ENCODE measurements around the gene GARIN3.

The GARIN3 gene

DNA sequence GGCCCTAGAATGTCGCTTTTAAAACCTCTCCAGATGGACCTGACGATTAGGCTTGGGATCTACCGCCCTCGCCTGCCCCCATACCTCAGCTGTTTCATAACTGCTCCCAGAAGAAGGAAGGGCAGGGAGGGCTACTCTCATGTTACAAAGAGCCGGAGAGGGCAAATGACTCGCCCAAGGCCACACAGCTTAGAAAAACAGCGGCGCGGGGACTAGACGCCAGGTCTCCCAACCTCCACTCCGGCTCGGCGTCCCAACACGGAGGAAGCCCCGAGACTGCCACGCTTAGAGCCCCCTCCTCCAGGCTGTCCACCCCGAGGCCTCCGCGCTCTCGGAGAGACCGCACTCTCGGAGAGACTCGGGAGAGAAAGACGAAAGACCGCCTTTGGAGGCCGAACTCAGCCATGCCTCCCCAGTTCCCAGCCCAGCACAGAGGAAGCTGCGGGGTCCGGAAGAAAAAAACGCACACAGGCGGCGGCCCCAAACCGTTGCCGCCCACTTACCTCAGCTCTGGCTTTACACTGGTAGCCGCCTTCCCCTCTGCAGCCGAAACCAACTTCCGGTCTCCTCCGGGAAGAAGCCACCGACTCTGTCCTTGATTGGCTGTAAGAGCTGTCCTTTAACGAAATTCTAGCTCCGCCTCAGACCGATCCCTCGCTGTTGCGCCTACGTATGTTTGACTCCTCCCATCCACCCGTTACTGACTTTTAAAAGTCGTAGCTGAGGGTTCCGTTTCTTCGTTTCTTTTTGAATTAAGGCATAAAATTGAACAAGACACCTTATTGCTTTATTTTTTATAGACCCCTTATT lies 23.5 kb downstream of the GARIN3 start, which contains the start of gene MED7 (continued):
- no peak for TF ChIP-seq ZNF664 (tag by site-specific recombination; IDR thresholded peaks at IDR 0.05)
- TF ChIP-seq, protein P1, sequence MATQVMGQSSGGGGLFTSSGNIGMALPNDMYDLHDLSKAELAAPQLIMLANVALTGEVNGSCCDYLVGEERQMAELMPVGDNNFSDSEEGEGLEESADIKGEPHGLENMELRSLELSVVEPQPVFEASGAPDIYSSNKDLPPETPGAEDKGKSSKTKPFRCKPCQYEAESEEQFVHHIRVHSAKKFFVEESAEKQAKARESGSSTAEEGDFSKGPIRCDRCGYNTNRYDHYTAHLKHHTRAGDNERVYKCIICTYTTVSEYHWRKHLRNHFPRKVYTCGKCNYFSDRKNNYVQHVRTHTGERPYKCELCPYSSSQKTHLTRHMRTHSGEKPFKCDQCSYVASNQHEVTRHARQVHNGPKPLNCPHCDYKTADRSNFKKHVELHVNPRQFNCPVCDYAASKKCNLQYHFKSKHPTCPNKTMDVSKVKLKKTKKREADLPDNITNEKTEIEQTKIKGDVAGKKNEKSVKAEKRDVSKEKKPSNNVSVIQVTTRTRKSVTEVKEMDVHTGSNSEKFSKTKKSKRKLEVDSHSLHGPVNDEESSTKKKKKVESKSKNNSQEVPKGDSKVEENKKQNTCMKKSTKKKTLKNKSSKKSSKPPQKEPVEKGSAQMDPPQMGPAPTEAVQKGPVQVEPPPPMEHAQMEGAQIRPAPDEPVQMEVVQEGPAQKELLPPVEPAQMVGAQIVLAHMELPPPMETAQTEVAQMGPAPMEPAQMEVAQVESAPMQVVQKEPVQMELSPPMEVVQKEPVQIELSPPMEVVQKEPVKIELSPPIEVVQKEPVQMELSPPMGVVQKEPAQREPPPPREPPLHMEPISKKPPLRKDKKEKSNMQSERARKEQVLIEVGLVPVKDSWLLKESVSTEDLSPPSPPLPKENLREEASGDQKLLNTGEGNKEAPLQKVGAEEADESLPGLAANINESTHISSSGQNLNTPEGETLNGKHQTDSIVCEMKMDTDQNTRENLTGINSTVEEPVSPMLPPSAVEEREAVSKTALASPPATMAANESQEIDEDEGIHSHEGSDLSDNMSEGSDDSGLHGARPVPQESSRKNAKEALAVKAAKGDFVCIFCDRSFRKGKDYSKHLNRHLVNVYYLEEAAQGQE (tag by site-specific recombination; IDR thresholded peaks at IDR 0.05), result no peak

DNA sequence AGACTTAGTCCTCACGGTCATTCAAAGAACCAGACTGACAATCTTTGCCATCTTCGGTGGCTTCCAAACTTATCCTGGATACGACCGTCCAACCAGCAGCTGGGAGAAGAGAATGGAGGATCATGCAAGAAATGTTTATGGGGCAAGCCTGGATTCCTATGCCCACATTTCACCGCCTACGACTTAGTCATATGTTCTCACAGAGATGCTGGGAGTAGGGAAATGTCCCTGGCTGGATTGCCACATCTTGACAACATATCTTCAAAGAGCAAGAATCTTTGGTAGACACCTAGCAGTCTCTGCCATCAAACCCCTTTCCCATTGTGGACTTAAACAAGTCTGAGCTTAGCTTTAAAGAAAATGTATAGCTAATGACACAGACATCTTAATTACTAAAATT lies 28.4 kb downstream of the GARIN3 start:
- ChIA-PET CTCF (interaction anchor here (0.8 kb wide), 1 partner anchor 11 kb away, joined by 3 read pairs; no protein-coding TSS in a partner anchor), POLR2A (no interaction called here)

DNA sequence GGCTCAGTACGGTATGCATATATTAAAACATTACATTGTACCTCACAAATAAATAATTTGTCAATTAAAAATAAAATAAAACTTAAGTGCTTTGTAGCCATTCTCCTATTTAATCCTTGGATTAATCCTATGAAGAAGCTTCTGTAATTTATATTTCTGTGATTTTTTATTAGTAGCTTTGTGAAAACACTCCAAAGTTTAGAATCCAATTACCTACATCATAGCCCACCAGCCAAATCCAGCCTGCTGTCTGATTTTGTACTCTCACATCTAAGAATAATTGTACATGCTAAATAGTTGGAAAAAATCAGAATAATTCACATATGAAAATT lies 33.8 kb downstream of the GARIN3 start:
- CTCF ChIA-PET, result interaction anchor here (0.5 to 3.8 kb wide), 22 partner anchors 10 to 1993 kb away, joined by 3 to 19 read pairs (median 3); partner anchors contain the start of gene MED7
- Histone ChIP-seq H3K9me3 (ENCODE audit: control insufficient read depth, insufficient read depth, low read depth, low read length) (no peaks in the 10 kb centered on the region), H3K4me1 (ENCODE audit: control insufficient read depth, insufficient read depth, low read length) (no peaks in the 10 kb centered on the region), H3K27ac (ENCODE audit: extremely low read depth, low read depth, low read length) (no peak overlapping the region), H3K4me3 (ENCODE audit: low read depth, low read length) (no peak overlapping the region), H3K36me3 (ENCODE audit: control insufficient read depth in 2 of 2, insufficient read depth in 1 of 2, low read length in 2 of 2) (peaks cover 0 to under 1% of the 10 kb centered on the region in 2 experiments; a peak in 2 of 3 replicates)
- POLR2A ChIA-PET, result interaction anchor here (3.9 kb wide), 1 partner anchor 10 kb away, joined by 20 read pairs; the partner anchor contains the start of gene MED7
- no peak for TF ChIP-seq ZNF184 (tag by site-specific recombination; IDR thresholded peaks at IDR 0.05)

More for the DNA sequence above, 28.4 kb downstream of the GARIN3 start:
- Histone ChIP-seq H3K27ac (ENCODE audit: extremely low read depth, low read depth, low read length) (no peak overlapping the region), H3K4me1 (ENCODE audit: control insufficient read depth, insufficient read depth, low read length) (no peaks in the 10 kb centered on the region), H3K9me3 (ENCODE audit: control insufficient read depth, insufficient read depth, low read depth, low read length) (no peaks in the 10 kb centered on the region), H3K36me3 (ENCODE audit: control insufficient read depth in 2 of 2, insufficient read depth in 1 of 2, low read length in 2 of 2) (peaks cover 0 to 25% of the 10 kb centered on the region in 2 experiments), H3K4me3 (ENCODE audit: low read depth, low read length) (no peak overlapping the region)
- TF ChIP-seq ZNF354C (tag by site-specific recombination; IDR thresholded peaks at IDR 0.05; ENCODE audit: borderline replicate concordance, low read depth) (no peak), HOXD13 (CRISPR knock-in tag; IDR thresholded peaks at IDR 0.05; ENCODE audit: borderline replicate concordance) (no peak), ZNF571 (tag by site-specific recombination; IDR thresholded peaks at IDR 0.05) (no peak), ZBTB1 (tag by site-specific recombination; IDR thresholded peaks at IDR 0.05) (no peak), ZNF426 (tag by site-specific recombination; IDR thresholded peaks at IDR 0.05) (no peak), KLF9 (tag by site-specific recombination; IDR thresholded peaks at IDR 0.05; ENCODE audit: low read depth) (no peak), ZNF391 (tag by site-specific recombination; IDR thresholded peaks at IDR 0.05; ENCODE audit: borderline replicate concordance, low read depth) (no peak), ZNF221 (tag by site-specific recombination; IDR thresholded peaks at IDR 0.05; ENCODE audit: borderline replicate concordance) (no peak)
- TF ChIP-seq, protein P2, sequence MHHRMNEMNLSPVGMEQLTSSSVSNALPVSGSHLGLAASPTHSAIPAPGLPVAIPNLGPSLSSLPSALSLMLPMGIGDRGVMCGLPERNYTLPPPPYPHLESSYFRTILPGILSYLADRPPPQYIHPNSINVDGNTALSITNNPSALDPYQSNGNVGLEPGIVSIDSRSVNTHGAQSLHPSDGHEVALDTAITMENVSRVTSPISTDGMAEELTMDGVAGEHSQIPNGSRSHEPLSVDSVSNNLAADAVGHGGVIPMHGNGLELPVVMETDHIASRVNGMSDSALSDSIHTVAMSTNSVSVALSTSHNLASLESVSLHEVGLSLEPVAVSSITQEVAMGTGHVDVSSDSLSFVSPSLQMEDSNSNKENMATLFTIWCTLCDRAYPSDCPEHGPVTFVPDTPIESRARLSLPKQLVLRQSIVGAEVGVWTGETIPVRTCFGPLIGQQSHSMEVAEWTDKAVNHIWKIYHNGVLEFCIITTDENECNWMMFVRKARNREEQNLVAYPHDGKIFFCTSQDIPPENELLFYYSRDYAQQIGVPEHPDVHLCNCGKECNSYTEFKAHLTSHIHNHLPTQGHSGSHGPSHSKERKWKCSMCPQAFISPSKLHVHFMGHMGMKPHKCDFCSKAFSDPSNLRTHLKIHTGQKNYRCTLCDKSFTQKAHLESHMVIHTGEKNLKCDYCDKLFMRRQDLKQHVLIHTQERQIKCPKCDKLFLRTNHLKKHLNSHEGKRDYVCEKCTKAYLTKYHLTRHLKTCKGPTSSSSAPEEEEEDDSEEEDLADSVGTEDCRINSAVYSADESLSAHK (tag by site-specific recombination; IDR thresholded peaks at IDR 0.05), result no peak
- TF ChIP-seq, protein P3, sequence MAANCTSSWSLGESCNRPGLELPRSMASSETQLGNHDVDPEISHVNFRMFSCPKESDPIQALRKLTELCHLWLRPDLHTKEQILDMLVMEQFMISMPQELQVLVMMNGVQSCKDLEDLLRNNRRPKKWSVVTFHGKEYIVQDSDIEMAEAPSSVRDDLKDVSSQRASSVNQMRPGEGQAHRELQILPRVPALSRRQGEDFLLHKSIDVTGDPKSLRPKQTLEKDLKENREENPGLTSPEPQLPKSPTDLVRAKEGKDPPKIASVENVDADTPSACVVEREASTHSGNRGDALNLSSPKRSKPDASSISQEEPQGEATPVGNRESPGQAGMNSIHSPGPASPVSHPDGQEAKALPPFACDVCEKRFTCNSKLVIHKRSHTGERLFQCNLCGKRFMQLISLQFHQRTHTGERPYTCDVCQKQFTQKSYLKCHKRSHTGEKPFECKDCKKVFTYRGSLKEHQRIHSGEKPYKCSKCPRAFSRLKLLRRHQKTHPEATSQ (tag by site-specific recombination; IDR thresholded peaks at IDR 0.05), result no peak

Data from HEK293 (cell line).